Type B pancreatic cell (in vitro differentiated cells): ENCODE data around the gene POC1A. TPM values are rescaled to one million over a fixed set of nuclear protein-coding genes. Genes with fewer than 3 reads are reported as not detected.
"Not testable (repeated sequence)": the region's sequence is repeated elsewhere in the genome, so short reads cannot be mapped to it uniquely, and the experiment has no call there.

ENCODE experiments used
- DNase-seq: peaks from one replicate; pipeline ENCODE4 v3.0.0; 2021; ENCODE audit warnings: mixed read lengths; ENCODE audit not compliant: unreplicated experiment; ENCODE audit errors: extremely low spot score
- H3K27ac Mint-ChIP-seq: 2 replicates; pipeline ENCODE4 v1.8.0; 2021; ENCODE audit warnings: mild to moderate bottlenecking, mixed read lengths
- H3K27me3 Mint-ChIP-seq: 2 replicates; pipeline ENCODE4 v1.8.0; 2021; ENCODE audit warnings: mixed read lengths
- H3K36me3 Mint-ChIP-seq: 2 replicates; pipeline ENCODE4 v1.8.0; 2021; ENCODE audit warnings: mixed read lengths
- H3K4me1 Mint-ChIP-seq: one replicate; pipeline ENCODE4 v1.8.0; 2021; ENCODE audit warnings: mixed read lengths; ENCODE audit not compliant: unreplicated experiment
- H3K4me3 Mint-ChIP-seq: 2 replicates; pipeline ENCODE4 v1.8.0; 2021; ENCODE audit warnings: mild to moderate bottlenecking, mixed read lengths
- H3K9me3 Mint-ChIP-seq: 2 replicates; pipeline ENCODE4 v1.8.0; 2021; ENCODE audit warnings: mixed read lengths
- CTCF ChIP-seq: fragments of 200-600 bp; sonication (generic); conservative IDR thresholded peaks from 2 replicates; pipeline ENCODE4 v1.5.0; 2021; ENCODE audit warnings: antibody characterized with exemption, mild to moderate bottlenecking
- total RNA-seq: library from RNA; stranded (reverse); gene quantifications from 2 replicates; pipeline ENCODE4 v1.2.1, GENCODE V29; 2021; ENCODE audit warnings: low replicate concordance

POC1A gene
- total RNA-seq, 1 donor from 2014 or later, result 19.1 TPM

DNA sequence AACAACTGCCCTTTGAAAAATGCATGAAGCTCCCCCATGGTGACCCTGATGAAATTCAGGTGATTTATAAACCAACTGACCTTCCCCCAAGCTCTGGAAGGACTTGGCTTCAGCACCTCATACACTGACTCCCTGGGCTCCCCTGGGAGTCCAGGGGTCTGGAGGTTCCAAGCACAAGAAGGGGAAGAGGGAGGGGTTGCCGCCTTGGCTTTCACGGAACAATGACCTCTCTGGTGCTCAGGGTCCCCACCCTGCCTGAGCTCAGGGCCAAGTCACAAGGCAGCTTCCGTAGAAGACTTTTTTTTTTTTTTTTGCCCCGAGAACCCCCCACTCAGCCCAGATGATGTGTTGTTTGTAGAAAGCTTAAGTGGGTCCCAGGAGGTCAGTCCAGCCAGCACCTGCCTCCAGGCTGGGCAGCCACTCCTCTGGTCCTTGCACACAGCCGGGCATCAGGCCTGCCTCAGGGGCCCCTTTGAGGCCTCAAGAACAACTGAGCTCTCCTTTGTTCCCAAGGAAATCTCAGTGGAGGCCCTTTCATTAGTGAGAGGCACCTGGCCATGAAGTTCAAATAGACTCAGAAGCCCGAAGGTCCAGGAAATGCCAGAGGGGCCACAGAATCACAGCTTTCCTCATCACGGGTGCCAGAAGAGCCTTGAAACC lies 29.7 kb upstream of the POC1A start:
- no peak for TF ChIP-seq CTCF
- Mint-ChIP-seq H3K27ac (no peak overlapping the region), H3K36me3 (no peaks in the 10 kb centered on the region), H3K4me3 (no peak overlapping the region), H3K4me1 (peaks cover 11% of the 10 kb centered on the region), H3K27me3 (no peaks in the 10 kb centered on the region), H3K9me3 (no peaks in the 10 kb centered on the region)
- no peak for DNase-seq

GRCh38 chr3:52182691-52183090 lies 28.5 kb upstream of the POC1A start:
- Mint-ChIP-seq H3K9me3 (no peaks in the 10 kb centered on the region), H3K4me1 (peaks cover 10% of the 10 kb centered on the region), H3K4me3 (no peak overlapping the region), H3K36me3 (no peaks in the 10 kb centered on the region), H3K27me3 (no peaks in the 10 kb centered on the region), H3K27ac (no peak overlapping the region)
- DNase-seq, result no peak
- no peak for TF ChIP-seq CTCF

- Mint-ChIP-seq H3K4me3 (no peak overlapping the region), H3K27me3 (no peaks in the 10 kb centered on the region), H3K4me1 (peaks cover 15% of the 10 kb centered on the region), H3K9me3 (no peaks in the 10 kb centered on the region), H3K27ac (no peak overlapping the region), H3K36me3 (no peaks in the 10 kb centered on the region)
- TF ChIP-seq CTCF, result no peak
- DNase-seq, result no peak
These were observed 28.0 kb upstream of the POC1A start for GRCh38 chr3:52182196-52182595.

DNA sequence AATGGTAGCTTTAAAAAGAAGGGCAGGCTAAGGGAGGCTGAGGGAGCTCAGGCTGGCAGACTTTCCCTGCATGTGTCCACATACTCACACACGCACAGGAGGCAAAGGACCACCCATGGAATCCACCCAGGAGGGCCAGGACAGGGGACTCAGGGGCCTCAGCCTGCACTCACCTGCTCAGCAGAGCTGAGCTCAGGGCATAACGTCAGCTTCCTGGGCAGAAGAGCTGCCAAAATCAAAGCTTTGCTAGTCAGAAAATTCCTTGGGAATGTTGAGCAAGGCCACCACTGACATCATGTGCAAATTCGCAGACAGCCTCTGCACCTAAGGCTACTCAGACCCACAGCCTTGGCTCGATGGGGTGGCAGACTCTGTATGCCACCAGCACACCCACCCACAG lies 27.3 kb upstream of the POC1A start:
- DNase-seq, result no peak
- Mint-ChIP-seq H3K27me3 (no peaks in the 10 kb centered on the region), H3K36me3 (no peaks in the 10 kb centered on the region), H3K4me1 (peaks cover 19% of the 10 kb centered on the region), H3K27ac (no peak overlapping the region), H3K4me3 (no peak overlapping the region), H3K9me3 (no peaks in the 10 kb centered on the region)
- no peak for TF ChIP-seq CTCF

- Mint-ChIP-seq H3K27me3 (no peaks in the 10 kb centered on the region), H3K4me1 (peaks cover 18% of the 10 kb centered on the region), H3K9me3 (no peaks in the 10 kb centered on the region), H3K27ac (no peak overlapping the region), H3K4me3 (no peak overlapping the region), H3K36me3 (no peaks in the 10 kb centered on the region)
- DNase-seq, result no peak
- no peak for TF ChIP-seq CTCF
These were observed 24.3 kb upstream of the POC1A start for GRCh38 chr3:52178537-52178936.

- not testable (repeated sequence) for H3K9me3 Mint-ChIP-seq, H3K4me3 Mint-ChIP-seq, H3K36me3 Mint-ChIP-seq, H3K27ac Mint-ChIP-seq, H3K27me3 Mint-ChIP-seq, DNase-seq
- peaks cover 18% of the 10 kb centered on the region for H3K4me1 Mint-ChIP-seq
These were observed 23.9 kb upstream of the POC1A start for GRCh38 chr3:52178126-52178525.
